ENCODE measurements around the gene CST9.
"Not testable (repeated sequence)": the region's sequence is repeated elsewhere in the genome, so short reads cannot be mapped to it uniquely, and the experiment has no call there.

The CST9 gene

GRCh38 chr20:23586735-23587525 lies 18.8 kb downstream of the CST9 start:
- no peak for DNase-seq

GRCh38 chr20:23585808-23586734 lies 19.6 kb downstream of the CST9 start:
- no peak for DNase-seq

- DNase-seq: no peak
Observed at GRCh38 chr20:23585449-23585807, 20.3 kb downstream of the CST9 start.

DNA sequence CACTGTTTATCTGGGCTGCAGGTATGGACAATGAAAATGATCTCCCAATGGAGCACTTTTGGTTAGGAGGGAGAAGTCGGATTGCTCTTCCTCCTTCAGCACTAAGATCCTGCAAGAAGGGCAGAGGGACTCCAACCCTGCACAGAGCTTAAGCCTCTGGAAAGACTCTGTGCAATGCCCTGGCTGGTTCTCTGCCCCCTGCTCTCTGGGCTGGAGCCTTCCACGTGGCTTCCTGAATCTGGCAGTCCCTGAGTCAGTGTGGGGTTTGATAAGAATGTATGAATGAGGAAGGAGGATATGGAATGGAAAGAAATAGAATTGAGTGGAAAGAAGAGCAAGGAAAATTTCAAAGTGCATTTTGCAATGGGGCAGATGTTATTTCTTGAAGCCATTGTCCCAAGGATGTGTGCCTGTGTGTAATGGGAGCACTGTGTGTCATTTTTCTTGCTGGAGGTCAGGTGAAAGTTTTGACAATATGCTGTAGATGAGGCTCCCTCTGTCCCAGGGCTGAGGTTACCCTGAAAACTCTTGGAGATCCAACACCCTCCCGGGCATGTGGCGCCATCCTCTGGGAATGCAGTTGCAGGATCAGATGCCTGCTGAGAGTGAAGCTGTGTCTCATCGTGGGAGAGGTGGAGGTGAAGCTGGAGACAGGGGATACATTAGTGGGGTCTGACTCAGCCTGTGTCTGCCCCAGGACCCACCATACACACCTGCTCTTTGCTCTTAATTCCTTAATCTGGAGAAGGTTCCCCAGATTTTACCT lies 21.1 kb downstream of the CST9 start:
- no peak for DNase-seq

DNA sequence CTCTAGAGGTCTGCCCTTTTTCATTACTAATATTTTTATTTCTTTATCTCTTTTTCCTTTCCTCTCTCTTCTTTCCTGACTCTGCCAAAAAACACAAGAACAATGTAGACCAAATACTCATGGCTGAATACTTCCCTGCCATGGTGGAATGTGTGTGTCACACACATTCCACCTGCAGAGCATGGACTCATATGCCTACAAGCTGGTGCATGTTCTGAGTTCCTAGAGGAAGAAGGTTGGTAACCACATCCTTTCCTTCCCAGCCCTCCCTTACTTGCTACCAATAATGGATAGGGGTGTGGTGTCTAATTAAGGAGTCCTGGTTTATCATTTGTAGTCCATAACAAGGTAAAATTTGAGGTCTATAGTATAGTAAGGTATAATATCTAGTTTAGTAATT lies 22.2 kb downstream of the CST9 start:
- no peak for DNase-seq

- no peak for DNase-seq
Observed at GRCh38 chr20:23582293-23582692, 23.4 kb downstream of the CST9 start.

DNA sequence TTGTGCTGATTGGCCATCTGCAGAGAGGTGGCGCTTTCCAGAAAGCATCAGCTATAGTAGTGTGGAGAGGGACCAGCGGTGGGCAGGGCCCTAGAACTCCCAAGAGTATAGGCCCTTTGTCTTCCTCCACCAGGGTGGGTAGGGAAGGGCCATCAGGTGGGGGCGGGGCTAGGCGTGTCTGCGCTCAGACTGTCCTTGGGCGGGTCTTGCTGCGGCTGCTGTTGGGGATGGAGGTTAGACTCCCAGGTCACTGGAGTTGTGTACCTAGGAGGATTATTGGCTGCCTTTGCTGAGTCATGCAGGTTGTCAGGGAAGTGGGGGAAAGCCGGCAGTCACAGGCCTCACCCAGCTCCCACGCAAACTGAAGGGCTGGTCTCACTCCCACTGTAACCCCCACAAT lies 23.9 kb downstream of the CST9 start:
- not testable (repeated sequence) for DNase-seq

GRCh38 chr20:23574977-23575376 lies 30.7 kb downstream of the CST9 start:
- no peak for DNase-seq

DNA sequence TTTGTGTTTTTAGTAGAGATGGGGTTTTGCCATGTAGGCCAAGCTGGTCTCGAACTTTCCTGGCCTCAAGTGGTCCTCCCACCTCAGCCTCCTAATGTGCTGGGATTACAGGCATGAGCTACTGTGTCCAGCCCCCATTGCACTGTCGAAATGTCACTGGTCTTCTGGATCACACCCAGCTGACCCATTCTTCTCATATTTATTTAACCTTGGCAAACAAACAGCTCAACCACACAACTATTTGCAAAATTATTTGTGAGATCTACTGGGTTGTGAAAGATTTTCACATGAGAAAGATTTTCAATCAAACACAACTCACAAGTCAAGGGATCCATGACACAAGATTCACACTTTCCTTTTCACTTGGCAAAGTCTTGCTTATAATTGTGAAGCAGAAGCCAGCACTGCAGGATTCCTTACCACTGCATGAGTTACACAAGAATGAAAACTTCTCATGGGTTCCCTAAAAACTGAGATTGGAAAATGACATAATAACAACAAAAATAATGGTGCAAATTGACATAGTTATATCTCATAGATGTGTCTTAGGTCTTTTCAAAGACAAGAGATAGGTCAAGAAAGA lies 35.4 kb downstream of the CST9 start:
- no peak for DNase-seq

DNA sequence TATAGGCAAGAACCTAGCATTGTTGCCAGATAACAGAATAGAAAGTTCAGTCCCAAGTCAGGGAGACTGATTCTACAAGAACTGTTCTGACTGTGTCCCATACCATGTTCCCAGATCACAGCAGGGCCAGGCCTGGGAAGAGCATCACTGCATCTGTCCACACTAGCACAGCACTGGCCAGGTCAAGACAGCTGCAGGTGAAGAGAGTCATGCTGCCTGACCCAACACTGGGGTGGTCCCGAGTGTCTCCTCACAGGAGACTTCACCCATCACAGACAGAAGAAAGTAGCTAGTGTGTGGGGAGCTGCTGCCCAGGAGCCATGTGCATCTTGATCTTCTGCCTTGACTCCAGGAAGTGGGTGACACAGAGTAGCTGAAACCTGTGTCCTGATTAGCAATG lies 36.1 kb downstream of the CST9 start:
- DNase-seq: no peak

GRCh38 chr20:23568971-23569330 lies 36.8 kb downstream of the CST9 start:
- no peak for DNase-seq

DNA sequence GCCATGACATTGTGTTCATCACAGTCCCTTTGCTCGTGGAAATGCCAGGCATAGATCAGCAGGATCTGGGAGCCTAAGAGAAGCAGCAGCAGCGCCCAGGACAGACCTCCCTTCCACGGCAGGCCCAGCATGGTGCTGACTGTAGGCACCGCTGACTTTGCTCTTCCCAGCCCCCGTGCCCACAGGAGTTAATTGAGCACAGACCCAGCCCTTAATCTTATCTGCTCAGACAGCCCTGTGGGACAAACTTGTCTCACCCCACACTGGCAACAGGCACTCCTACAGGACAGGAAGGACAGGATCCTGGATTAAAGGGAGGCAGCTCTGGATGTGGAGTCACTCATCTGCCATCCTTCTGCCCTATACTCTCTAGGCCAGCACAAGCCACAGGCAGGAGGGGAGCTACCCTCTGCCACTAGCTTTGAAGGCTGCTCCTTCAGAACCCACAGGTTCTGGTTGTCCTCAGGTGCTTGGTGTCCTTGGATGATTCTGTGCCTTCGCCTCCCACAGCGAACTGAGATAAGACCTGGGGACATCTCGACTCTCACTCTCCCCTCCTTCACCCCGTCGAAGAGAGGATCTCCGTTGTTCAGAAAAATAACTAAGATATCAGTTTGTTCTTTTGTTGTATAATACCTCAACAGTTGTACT lies 37.3 kb downstream of the CST9 start, which contains the start of gene CST9L:
TSS of gene CST9L (minus strand) at position 165 of the 651 bp plus-strand sequence. CDS start at position 131, 34 bp downstream.
- DNase-seq: no peak

DNA sequence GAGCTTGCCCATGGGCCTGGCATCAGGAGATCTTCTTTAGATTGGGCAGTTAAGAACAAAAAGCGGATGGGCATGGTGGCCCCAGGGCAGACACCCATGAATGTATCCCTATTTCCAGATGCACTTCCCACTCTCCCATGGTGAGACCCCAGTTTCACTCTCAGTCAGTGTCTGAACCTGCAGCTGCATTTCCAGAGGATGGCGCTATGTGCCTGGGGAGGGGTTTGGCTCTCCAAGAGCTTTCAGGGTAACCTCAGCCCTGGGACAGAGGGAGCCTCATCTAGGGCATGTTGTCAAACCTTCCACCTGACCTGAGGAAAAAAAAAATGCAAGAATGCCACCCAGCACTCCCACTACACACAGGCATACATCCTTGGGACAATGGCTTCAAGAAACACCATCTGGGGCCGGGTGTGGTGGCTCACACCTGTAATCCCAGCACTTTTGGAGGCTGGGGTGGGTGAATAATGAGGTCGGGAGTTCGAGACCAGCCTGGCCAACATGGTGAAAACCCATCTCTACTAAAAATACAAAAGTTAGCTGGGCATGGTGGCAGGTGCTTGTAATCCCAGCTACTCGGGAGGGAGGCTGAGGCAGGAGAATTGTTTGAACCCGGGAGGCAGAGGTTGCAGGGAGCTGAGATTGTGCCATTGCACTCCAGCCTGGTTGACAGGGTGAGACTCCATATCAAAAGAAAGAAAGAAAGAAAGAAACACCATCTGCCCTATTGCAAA lies 39.4 kb downstream of the CST9 start:
- no peak for DNase-seq

- DNase-seq: no peak
Observed at GRCh38 chr20:23565503-23566045, 40.1 kb downstream of the CST9 start.

DNA sequence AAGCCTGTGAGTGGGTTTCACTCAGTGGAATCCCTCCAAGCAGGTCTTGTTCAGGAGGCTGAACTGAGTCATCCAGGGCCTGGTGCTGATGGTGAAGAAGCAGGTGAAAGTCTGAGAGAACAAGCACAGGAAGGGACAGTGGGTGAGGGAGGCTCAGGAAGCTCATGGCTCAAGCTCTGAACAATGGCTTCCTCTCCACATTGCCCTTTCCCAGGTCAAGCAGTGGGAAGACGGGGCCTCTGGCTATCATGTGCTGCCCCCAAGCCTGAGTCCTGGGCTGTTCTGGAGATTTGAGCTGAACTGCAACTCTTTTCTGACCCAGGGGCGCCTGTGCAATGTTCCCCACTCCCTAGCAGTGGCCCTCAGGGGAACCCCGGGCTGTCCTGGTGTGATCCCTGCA lies 40.8 kb downstream of the CST9 start:
- no peak for DNase-seq

- no peak for DNase-seq
Observed at GRCh38 chr20:23562721-23563342, 42.9 kb downstream of the CST9 start.

DNA sequence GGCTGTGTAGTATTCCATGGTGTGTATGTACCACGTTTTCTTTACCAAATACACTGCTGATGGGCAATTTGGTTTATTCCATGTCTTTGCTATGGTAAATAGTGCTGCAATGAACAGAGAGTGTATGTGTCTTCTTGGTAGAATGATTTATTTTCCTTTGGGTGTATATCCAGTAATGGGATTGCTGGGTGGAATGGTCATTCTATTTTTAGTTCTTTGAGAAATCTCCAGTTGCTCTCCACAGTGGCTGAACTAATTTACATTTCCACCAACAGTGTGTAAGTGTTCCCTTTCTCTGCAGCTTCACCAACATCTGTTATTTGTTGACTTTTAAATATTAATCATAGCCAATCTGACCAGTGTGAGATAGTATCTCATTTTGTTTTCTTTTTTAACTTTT lies 51.3 kb downstream of the CST9 start:
- DNase-seq: no peak

Data from effector CD4-positive, alpha-beta T cell (primary cell).